KBM-7 (cell line): ENCODE results near the gene RYR3.
A peak's percentile ranks its signal among the peaks of the same experiment; 100 is the strongest.

Source experiments
- DNase-seq: peaks from one replicate; pipeline ENCODE4 v3.0.0-alpha.2; 2015
- in situ Hi-C: fragments of 300-500 bp; cut with MboI; formaldehyde crosslinking; loops from 2 replicates; pipeline ENCODE4 v1.14.3; 2020; ENCODE audit warnings: low sequenced_read_pairs, low pct_unique_long_range_greater_than_20kb, mixed read lengths

Gene RYR3

GRCh38 chr15:33310481-33311311 is at the start of gene RYR3:
RYR3 (plus strand) TSS chr15:33310967; CDS start chr15:33311046, 79 bp downstream.
- no peak for DNase-seq
- in situ Hi-C loops = no loop called here

GRCh38 chr15:33262306-33262705 is 48.5 kb upstream of the RYR3 start:
- DNase-seq = no peak
- in situ Hi-C loops = no loop called here

- in situ Hi-C loops = no loop called here
- DNase-seq = no peak
These were observed 33.1 kb upstream of the RYR3 start for GRCh38 chr15:33277689-33278088.

GRCh38 chr15:33278816-33279612 is 31.8 kb upstream of the RYR3 start:
- in situ Hi-C loops = no loop called here
- no peak for DNase-seq

- DNase-seq = no peak
- in situ Hi-C loops = no loop called here
These were observed 31.1 kb upstream of the RYR3 start for GRCh38 chr15:33279613-33280205.

- in situ Hi-C loops = no loop called here
- no peak for DNase-seq
These were observed 28.3 kb upstream of the RYR3 start for GRCh38 chr15:33282226-33283020.

GRCh38 chr15:33283576-33283975 is 27.2 kb upstream of the RYR3 start:
- no peak for DNase-seq
- in situ Hi-C loops = no loop called here

GRCh38 chr15:33284336-33284735 is 26.4 kb upstream of the RYR3 start:
- in situ Hi-C loops = no loop called here
- DNase-seq = no peak

- DNase-seq = peak; percentile 48
- in situ Hi-C loops = no loop called here
These were observed 18.0 kb upstream of the RYR3 start for GRCh38 chr15:33292717-33293307.

GRCh38 chr15:33293713-33294334 is 16.9 kb upstream of the RYR3 start:
- in situ Hi-C loops = no loop called here
- no peak for DNase-seq

- DNase-seq = no peak
These were observed 14.7 kb upstream of the RYR3 start for GRCh38 chr15:33296050-33296449.

GRCh38 chr15:33296856-33297255 is 13.9 kb upstream of the RYR3 start:
- in situ Hi-C loops = no loop called here

More at GRCh38 chr15:33296050-33296449, 14.7 kb upstream of the RYR3 start:
- in situ Hi-C loops = no loop called here

GRCh38 chr15:33298631-33299030 is 12.1 kb upstream of the RYR3 start:
- DNase-seq = no peak
- in situ Hi-C loops = no loop called here

More at GRCh38 chr15:33296856-33297255, 13.9 kb upstream of the RYR3 start:
- DNase-seq = no peak

GRCh38 chr15:33304924-33305323 is 5.8 kb upstream of the RYR3 start:
- in situ Hi-C loops = no loop called here
- no peak for DNase-seq

GRCh38 chr15:33309602-33310276 is 1.0 kb upstream of the RYR3 start:
- in situ Hi-C loops = no loop called here
- peak; percentile 6 for DNase-seq

- no peak for DNase-seq
- in situ Hi-C loops = no loop called here
These were observed 675 bp downstream of the RYR3 start for GRCh38 chr15:33311312-33311971.

GRCh38 chr15:33313491-33313890 is 2.7 kb downstream of the RYR3 start:
- DNase-seq = no peak
- in situ Hi-C loops = no loop called here
